IPS-NIHi11 (cell line): ENCODE measurements around the gene RNF208.
"Not testable (repeated sequence)": the region's sequence is repeated elsewhere in the genome, so short reads cannot be mapped to it uniquely, and the experiment has no call there.

Experiments used
- DNase-seq: peaks from one replicate; pipeline ENCODE4 v3.0.0; 2012; ENCODE audit warnings: mixed read lengths, low spot score

RNF208 gene

GRCh38 chr9:137222190-137223077, at the start of gene RNF208:
Gene RNF208, minus strand, starts transcription at chr9:137222240. Its CDS starts 1,028 bp downstream, at chr9:137221212.
- DNase-seq = no peak

DNA sequence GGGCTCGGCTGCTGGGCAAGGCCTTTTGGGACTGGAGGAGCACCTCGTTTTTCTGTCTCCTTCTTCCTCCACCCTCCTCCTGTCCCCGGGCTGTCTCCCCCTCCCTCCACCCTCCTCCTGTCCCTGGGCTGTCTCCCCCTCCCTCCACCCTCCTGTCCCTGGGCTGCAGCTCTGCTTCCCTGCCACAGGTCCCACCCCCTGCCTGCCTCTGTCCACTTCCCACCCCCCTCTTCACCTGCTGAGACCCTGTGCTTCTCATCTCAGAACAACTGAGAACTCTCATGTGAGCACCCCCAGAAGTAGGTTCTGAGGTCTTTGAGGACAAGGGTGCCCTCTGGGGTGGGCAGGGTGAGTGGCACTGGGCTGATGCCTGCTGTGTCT, 49.6 kb upstream of the RNF208 start:
- DNase-seq = no peak

DNA sequence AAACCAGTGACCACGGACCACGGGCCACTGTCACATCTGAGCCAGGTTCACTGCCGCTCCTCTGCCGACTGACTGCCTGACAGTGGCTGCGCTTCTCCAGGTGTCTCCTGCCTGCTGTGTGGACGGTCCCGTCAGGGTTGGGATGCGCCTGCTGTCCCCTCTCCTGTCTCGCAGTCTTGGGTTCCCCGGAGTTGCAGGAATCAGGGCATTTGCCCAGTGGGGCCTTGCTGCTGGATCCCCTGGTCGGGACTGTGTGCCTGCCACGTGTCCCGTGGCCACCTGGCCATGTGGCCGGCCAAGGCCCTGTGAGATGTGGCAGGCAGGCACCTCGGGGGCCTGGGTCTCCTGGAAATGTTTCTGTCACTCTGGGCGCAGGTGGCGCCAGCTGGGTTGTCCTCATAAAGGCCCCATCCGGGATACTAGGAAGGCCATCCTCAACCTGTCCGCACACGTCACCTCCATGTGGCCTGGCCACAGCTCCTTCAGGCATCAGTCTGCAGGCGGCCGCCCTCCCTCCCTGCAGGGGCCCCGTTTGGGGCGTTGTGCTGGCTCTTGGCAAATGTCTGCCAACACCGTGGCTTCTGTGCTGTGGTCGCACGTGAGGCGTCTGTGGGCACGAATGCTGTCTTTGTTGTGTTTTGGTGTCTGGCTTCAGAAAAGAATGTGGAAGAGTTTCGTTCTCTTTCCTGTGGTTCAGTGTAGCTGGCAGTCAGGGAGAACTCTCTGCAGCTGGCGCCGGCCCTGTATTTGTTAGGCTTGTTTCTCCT, 49.1 kb upstream of the RNF208 start:
- DNase-seq = no peak

DNA sequence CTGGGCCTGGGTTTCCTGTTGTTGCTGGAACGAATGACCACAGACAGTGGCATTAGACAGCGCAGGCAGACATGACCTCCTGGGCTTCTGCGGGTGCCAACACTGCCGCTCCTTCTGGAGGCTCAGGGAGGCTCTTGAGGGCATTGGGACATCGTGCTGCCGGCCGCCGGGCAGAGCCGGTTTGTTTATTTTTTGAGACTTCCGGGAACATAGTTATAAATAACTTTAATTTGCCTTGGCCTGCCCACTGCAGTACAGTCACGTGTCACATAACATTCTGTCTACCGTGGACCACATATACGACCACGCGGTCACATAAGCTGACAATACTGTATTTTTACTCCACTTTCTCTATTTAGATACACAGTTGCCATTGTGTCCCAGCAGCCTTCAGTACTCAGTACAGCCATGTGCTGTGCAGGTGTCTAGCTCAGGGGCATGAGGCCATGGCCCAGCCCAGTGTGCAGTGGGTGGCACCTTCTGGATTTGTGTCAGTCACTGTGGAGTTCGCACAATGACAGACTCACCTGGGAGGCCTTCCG, 47.3 kb upstream of the RNF208 start:
- no peak for DNase-seq

DNA sequence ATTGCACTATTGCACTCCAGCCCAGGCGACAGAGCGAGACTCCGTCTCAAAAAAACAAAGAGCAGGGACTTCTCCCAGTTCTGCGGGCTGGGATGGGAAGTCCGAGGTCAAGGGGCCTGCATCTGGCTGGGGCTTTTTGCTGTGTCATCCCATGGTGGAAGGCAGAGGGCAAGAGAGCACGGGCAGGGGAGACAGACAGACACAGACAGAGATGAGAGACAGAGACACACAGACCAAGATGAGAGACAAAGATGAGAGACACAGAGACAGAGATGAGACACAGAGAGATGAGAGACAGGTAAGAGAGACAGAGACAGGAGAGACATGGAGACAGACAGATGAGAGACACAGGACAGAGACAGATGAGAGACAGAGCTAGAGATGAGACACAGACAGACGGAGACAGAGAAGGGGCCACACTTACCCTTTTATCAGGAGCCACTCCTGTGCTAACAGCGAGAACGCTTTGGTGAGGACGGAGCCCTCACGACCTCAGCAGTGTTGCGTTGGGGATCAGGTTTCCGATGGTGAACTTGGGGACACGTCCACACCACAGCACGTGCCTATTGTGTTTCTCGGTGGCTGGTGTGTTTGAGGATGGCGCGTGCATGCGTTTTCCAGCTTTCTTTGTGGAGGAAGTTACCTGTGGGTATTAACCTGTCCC, 46.6 kb upstream of the RNF208 start:
- no peak for DNase-seq

- DNase-seq = no peak
These were observed 45.9 kb upstream of the RNF208 start for GRCh38 chr9:137267933-137268355.

DNA sequence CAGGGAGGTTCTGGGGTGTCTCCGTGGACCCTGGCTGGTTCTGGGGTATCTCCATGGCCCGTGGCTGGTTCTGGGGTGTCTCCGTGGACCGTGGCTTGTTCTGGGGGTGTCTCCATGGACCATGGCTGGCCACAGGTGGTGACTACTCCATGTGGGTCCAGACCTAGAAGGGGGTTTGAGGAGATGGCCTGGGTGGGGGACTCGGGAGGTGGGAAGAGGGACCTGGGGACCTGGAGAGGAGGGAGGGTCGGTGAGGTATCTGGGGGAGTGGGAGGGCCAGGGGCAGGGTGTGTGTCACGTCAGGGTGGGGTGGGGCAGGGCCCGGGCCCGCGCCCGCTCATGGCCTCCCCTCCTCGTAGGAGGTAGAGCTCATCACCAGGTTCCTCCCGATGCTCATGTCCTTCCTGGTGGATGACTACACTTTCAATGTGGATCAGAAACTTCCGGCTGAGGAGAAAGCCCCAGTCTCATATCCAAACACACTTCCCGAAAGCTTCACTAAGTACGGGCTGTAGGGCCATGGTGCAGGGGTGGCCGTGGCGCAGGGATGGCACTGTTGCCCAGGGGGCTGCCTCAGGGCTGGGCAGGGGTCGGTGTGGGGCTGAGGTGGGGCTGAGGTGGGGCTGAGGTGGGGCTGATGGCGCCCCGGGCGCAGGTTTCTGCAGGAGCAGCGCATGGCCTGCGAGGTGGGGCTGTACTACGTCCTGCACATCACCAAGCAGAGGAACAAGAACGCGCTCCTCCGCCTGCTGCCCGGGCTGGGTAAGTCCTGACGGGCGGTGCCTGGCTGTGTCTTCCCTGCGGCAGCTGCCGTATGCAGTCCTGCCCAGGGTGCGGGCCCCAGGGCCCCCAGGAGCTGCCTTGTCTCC, 44.8 kb upstream of the RNF208 start:
- no peak for DNase-seq

GRCh38 chr9:137266162-137266527, 44.1 kb upstream of the RNF208 start:
- DNase-seq = no peak

- no peak for DNase-seq
These were observed 43.6 kb upstream of the RNF208 start for GRCh38 chr9:137265496-137266161.

DNA sequence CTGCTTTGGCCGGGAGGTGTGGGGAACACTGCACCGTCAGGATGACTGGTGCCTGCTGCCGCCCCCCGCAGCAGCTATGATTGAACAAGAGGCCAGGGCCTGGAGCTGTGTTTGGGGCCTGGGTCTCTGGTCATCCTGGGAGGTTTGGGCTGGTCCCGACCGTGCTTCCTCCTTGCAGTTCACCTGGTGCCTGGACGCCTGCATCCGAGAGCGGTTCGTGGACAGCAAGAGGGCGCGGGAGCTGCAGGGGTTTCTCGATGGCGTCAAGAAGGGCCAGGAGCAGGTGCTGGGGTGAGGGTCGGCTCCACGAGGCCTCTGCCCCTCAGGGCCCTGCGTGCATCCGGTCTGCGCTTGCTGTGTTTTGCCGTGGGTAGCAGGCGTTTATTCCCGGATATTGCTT, 42.0 kb upstream of the RNF208 start:
- no peak for DNase-seq

DNA sequence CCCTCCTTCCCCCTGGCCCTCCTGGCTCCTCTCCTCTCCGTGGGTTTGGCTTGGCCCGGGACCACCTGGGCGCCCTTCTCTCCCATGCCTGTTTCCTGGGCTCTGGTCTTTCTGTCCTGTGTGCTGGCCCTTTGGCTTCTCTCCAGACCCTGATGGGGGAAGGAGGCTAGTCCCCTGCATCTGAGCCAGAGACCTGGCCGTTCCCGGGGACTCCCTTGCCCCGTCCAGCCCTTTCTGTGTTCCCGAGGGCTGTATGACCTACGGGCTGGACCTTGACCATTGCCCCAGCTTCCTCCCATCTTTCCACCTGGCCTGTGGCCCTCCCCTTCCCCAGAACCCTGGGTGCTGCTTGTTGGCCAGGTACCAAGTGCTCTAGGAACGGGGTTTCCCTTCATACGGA, 41.5 kb upstream of the RNF208 start:
- no peak for DNase-seq

- no peak for DNase-seq
These were observed 40.9 kb upstream of the RNF208 start for GRCh38 chr9:137262909-137263285.

DNA sequence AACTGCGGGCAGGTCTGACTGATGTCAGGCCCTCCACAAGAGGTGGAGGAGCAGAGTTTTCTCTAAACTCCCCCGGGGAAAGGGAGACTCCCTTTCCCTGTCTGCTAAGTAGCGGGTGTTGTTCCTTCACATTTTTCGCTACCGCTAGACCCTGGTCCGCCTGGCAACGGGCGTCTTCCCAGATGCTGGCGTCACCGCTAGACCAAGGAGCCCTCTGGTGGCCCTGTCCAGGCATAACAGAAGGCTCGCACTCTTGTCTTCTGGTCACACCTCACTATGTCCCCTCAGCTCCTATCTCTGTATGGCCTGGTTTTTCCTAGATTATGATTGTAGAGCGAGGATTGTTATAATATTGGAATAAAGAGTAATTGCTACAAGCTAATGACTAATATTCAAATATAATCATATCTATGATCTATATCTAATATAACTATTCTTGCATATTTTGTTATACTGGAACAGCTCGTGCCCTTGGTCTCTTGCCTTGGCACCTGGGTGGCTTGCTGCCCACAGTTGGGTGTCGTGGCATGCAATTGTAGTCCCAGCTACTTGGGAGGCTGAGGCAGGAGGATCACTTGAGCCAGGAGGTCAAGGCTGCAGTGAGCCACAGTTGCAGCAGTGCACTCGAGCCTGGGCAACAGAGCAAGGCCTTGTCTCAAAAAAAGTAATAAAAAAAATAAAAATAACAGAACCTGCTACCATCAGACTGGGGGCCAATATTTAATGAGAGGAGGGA, 40.3 kb upstream of the RNF208 start:
- not testable (repeated sequence) for DNase-seq

GRCh38 chr9:137256856-137257255, 34.8 kb upstream of the RNF208 start:
- no peak for DNase-seq

DNA sequence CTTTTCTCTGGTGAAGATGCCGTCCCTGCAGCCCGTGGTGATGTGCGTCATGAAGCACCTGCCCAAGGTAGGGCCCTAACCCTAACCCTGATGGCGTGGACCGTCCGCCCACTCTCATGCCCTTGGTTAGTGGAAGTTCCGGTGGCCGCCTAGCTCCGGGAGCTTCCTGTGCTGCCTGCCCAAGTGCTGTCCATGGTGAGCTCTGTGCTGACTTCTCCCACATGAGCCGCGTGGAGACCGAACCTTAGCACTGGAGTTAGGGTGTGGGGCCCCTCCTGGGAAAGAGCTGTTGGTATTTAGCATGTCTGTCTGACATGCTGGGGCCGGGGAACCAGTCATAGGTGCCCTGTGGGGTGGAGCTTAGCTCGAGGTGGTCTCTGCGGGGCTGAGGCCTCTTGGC, 34.3 kb upstream of the RNF208 start:
- DNase-seq = no peak

DNA sequence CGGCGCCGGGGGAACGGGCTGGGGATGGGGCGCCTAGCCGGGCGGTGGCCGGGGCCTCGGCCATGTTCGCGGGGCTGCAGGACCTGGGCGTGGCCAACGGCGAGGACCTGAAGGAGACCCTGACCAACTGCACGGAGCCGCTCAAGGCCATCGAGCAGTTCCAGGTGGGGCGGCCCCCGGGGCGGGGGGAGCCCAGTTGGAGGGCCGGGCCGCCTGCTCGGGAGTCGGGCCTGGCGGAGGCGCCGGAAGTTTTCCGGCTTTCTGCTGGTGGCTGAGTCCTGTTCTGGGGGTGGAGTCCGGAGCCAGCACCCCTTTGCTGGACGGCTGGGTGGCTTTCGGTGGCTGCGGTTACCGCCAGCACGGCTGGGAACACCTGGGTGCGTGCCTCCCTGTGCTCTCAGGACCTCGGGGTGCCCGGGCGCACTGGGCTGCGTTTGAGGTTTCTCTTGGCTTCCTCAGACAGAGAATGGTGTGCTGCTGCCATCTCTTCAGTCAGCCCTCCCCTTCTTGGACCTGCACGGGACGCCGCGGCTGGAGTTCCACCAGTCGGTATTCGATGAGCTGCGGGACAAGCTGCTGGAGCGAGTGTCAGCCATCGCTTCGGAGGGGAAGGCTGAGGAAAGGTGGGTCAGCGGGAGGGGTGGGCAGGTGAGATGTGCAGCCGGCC, 33.5 kb upstream of the RNF208 start:
- no peak for DNase-seq

DNA sequence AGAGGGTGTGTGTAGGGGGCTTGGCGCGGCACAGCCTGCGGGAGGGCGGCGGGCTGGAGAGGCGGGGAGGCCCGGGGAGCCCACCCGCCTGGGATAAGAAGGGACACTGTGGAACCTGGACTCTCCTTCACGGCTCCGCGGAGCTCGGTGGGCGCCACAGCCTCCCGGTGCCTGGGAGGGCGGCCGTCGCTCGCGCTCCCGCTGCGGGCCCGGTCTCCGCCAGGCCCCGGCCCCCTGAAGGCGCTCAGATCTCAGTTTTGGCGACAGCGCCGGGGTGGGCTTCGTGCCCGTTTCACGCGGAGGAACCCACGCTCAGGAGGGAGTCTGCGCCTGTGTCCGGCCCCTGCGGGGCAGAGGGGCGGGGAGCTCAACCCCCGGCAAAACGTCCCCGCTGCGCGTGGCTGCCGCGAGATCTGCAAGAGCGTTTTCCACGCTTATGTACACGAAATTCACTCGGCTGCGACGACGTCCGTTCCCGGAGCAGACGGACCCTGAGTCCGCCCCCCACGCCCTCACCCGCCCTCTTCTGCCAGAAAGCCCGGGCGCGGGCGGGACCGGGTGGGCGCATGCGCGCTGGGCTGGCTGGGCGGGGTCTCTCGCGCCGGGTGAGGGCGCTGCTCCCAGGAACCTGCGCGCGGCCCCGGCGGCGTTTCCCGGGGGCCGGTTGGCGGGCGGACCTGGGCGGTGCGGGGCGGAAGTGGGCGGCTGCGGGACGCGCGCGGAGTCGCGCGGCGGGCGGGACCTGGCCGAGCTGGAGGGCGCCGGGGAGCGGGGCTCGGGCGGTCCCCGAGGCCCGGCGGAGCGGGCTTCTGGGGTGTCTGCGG, 32.8 kb upstream of the RNF208 start, which contains the start of gene NELFB:
TSS of gene NELFB (plus strand) at position 704 of the 824 bp plus-strand sequence.
- DNase-seq = peak; percentile 100

- no peak for DNase-seq
These were observed 31.9 kb upstream of the RNF208 start for GRCh38 chr9:137253717-137254623.
